Measurements from ENCODE around the gene AGAP9.
"Not testable (repeated sequence)": the region's sequence is repeated elsewhere in the genome, so short reads cannot be mapped to it uniquely, and the experiment has no call there.

The AGAP9 gene

DNA sequence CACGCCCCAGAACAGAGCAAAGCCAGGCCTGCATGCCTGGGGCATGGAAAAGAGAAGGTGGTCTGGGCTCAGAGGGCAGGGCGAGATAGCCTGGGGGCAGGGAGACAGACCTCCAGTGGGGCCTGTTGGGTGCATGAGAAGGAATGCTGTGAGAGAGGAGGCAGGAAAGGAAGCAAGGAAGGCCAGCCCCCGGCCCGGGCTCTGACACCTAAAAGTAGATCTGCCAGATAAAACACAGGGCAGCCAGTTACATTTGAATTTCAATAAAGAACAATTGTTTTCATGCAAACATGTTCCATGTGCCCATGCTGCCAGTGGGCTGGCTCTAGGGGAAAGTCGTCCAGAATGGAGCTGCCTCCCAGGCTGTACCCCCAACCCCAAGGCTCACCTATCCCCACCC, 45.3 kb downstream of the AGAP9 start:
- H3K4me1 ChIP-seq; in situ Hi-C loops (cut with MboI; ENCODE audit: low sequenced_read_pairs); H3K9me3 ChIP-seq; H3K4me3 ChIP-seq; H3K27me3 ChIP-seq (ENCODE audit: low read depth); H3K36me3 ChIP-seq (replicated peaks); DNase-seq (ENCODE audit: low spot score in 2 of 2): not testable (repeated sequence)

DNA sequence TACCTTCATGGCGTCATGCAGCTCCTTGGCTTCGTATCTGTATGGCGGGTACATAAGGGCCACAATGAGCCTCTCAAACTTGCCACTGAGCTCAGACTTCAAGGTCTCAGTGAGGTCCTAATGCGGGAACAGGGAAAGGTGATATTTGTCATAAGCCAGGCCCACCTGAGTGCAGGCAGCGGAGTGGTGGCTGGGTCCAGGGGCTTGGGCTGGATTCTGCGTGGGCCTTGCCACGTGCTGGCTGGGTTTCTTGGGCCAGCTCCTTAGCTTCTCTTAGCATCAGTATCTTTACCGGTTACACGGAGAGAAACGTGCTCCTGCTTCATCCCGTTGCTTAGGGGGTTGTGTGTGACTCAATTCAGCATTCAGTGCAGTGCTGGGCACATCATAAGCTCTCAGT, 46.4 kb downstream of the AGAP9 start:
- H3K4me3 ChIP-seq; in situ Hi-C loops (cut with MboI; ENCODE audit: low sequenced_read_pairs); H3K9me3 ChIP-seq; DNase-seq (ENCODE audit: low spot score in 2 of 2); H3K27me3 ChIP-seq (ENCODE audit: low read depth); H3K4me1 ChIP-seq; H3K36me3 ChIP-seq (replicated peaks): not testable (repeated sequence)

DNA sequence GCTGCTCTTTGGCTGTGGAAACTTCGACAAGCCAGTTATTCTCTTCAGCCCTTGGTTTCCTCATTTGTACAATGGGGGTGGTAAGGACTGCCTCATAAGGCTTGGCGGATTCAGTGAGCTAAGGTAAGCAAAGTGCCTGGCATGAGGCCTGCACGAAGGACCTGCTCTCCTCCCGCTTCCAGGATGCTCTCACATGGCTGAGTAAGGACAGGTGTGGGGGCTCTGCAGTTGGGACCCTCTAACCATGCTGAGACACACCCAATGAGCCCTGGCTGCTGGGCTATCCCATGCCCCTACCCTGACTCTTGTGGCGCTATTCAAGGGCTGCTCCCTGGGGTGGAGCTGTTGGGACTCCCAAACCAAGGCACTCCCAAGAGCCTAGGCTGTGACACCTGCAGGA, 48.3 kb downstream of the AGAP9 start:
- H3K36me3 ChIP-seq (replicated peaks); H3K9me3 ChIP-seq; H3K4me1 ChIP-seq; H3K4me3 ChIP-seq; H3K27me3 ChIP-seq (ENCODE audit: low read depth); DNase-seq (ENCODE audit: low spot score in 2 of 2); in situ Hi-C loops (cut with MboI; ENCODE audit: low sequenced_read_pairs): not testable (repeated sequence)

DNA sequence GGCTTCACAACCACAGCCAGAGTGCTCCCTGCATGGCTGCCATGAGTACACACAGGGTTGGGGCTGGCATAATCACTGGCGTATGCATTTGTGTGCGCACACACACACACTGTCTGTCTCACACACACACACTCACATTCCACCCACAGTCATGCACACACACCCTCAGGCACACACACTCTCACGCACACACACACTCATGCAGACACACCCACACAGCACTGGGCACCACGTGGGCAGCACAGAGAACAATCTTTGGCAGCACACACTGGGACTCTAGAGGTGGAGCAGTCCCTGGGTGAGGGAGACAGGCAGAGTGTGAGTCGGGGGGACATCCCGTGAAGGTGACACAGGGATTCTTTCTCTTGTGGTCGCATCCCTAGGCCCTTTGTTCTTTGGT, 49.9 kb downstream of the AGAP9 start:
- DNase-seq (ENCODE audit: low spot score in 2 of 2); H3K36me3 ChIP-seq (replicated peaks); H3K4me1 ChIP-seq; H3K27me3 ChIP-seq (ENCODE audit: low read depth); in situ Hi-C loops (cut with MboI; ENCODE audit: low sequenced_read_pairs); H3K9me3 ChIP-seq; H3K4me3 ChIP-seq: not testable (repeated sequence)

DNA sequence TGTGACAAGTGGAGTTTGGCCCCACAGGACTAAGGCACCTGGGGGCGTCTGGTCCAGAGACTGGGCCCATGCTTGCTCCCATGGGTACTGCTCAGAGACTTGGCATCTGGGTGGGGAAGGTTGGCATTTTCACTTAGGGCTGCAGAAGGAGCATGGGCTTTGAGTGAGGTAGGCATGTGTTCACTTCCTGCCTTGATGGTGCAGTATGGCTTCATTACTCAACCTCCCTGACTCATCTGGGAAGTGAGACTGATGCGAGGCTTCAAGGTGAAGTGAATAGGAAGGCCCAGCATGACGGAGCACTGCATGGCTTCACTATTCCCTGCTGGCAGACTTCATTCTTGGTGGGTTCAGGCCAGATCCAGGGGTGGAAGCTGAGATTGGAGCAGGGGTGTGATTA, 50.8 kb downstream of the AGAP9 start:
- DNase-seq (ENCODE audit: low spot score in 2 of 2); H3K4me1 ChIP-seq; in situ Hi-C loops (cut with MboI; ENCODE audit: low sequenced_read_pairs); H3K9me3 ChIP-seq; H3K27me3 ChIP-seq (ENCODE audit: low read depth); H3K4me3 ChIP-seq; H3K36me3 ChIP-seq (replicated peaks): not testable (repeated sequence)

DNA sequence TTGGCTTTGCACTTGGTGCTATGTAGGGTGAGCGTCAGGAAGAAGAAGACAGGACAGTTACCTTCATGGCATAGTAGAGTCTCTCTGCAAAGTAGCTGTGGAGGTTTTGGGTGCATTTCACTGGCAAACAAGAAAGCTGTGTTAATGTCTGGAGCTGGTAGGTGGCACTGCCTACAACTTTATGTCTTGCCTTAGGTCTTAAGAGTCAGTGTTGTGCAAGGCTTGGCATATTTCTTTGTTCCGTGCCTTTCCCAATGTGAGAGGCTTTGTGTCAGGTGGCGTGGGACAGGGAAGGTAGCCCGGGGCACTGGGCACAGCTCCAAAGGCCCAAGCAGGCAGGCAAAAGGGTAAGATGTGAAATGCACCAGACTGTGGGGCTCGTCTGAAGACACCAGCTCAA, 51.4 kb downstream of the AGAP9 start:
- H3K36me3 ChIP-seq (replicated peaks); in situ Hi-C loops (cut with MboI; ENCODE audit: low sequenced_read_pairs); H3K9me3 ChIP-seq; DNase-seq (ENCODE audit: low spot score in 2 of 2); H3K4me3 ChIP-seq; H3K27me3 ChIP-seq (ENCODE audit: low read depth); H3K4me1 ChIP-seq: not testable (repeated sequence)

DNA sequence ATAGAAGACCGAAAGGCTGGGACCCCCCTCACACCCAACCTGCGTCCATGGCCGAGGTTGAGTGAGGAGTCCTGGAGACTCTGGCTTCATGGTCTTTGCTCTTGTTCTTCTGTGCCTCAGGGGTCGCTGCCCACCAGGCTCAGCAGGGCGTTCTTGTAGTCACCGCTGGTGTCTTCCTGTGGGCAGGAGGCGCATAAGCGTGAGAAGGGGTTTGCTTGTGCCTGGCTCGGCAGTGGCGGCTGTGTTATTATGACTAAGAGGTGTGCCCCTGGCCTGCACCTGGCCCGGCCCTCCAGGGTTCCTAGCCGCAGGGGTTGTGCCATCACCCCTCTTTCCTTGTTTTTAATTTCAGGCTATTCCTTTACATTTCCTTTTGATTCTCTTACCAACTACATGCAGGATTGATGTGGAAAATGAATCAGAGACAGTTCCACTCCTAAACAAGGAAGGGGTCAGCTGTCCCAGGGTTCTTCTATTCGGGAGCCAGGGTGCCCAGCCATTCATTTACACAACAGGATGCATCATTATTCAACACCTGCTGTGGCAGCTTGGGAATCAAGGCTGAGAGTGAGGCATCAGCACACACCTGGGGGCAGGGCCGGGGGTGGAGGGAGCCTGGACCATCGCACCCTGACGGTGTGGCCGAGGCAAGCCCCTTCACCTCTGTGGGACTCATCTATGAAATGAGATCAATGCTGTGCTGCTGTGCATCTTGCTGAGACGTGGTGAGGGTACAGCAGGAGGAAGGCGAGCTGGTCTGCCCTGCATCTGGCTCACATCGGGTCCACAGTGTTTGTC, 54.5 kb downstream of the AGAP9 start:
- in situ Hi-C loops (cut with MboI; ENCODE audit: low sequenced_read_pairs): not testable (repeated sequence)

DNA sequence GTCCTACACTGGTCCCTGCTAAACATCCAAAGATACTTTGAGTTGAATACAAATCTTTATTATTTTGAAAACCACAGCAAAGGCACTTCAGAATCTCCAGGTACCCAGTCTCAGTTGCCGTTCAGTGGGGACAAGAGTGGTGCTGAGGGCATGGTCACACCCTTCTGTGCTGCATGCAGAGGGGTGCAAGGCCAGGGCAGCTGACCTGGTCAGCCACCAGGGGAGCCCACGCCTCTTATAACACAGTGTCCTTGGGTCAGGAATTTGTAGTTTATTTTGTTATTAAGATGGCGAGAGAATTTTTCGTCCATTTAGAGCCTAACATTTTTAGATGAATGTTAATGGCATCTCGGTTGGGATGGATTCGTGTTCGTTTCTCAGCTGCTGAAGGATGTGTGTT, 55.5 kb downstream of the AGAP9 start:
- H3K9me3 ChIP-seq; H3K4me1 ChIP-seq; H3K4me3 ChIP-seq; H3K27me3 ChIP-seq (ENCODE audit: low read depth); DNase-seq (ENCODE audit: low spot score in 2 of 2); H3K36me3 ChIP-seq (replicated peaks); in situ Hi-C loops (cut with MboI; ENCODE audit: low sequenced_read_pairs): not testable (repeated sequence)

More for the DNA sequence above, 54.5 kb downstream of the AGAP9 start:
- not testable (repeated sequence) for H3K27me3 ChIP-seq (ENCODE audit: low read depth); DNase-seq (ENCODE audit: low spot score in 2 of 2); H3K36me3 ChIP-seq (replicated peaks); H3K4me3 ChIP-seq; H3K4me1 ChIP-seq; H3K9me3 ChIP-seq

DNA sequence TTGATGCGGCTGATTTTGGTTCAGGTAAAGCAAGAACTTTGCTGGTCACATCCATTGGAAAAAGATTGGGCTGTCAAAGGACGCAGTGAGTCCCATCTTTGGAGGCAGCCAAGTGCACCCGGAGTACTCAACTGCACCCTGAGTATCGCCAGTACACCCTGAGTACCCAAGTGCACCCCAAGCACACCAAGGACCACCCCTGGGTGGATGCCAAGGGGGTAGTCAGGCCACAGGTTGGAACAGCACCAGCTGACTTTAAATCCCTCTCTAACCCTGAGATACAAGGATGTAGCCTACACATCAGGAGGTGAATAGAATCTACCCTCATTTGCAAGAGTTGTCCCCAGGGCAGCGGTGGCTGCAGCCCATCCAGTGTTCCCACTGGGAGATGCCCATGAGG, 56.0 kb downstream of the AGAP9 start:
- in situ Hi-C loops (cut with MboI; ENCODE audit: low sequenced_read_pairs); H3K36me3 ChIP-seq (replicated peaks); H3K4me1 ChIP-seq; H3K27me3 ChIP-seq (ENCODE audit: low read depth); DNase-seq (ENCODE audit: low spot score in 2 of 2); H3K4me3 ChIP-seq; H3K9me3 ChIP-seq: not testable (repeated sequence)

DNA sequence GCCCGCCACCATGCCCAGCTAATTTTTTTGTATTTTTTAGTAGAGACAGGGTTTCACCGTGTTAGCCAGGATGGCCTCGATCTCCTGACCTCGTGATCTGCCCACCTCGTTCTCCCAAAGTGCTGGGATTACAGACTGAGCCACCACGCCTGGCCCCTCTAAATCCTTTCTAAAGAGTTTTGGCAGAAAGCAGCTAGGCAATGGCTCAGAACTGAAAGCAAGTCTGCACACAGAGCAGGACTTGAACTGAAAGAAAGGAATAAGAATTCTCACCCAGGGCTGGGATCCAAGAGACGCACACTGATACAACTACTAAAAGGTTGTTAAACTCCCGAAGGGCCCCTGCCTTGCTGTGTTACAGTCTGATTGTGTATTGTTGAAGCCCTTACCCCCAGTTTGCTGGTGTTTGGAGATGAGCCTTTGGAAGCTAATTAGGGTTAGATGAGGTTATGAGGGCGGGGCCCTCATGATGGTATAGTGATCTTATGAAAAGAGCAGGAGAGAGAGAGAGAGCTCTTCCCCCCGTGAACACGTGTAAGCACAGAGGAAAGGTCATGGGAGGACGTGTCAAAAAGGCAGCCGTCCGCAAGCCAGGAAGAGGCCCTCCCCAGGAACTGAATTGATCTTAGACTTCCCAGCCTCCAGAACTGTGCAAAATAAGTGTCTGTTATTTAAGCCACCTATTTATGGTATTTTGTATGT, 58.1 kb downstream of the AGAP9 start:
- H3K4me1 ChIP-seq; H3K4me3 ChIP-seq; H3K27me3 ChIP-seq (ENCODE audit: low read depth); in situ Hi-C loops (cut with MboI; ENCODE audit: low sequenced_read_pairs); H3K36me3 ChIP-seq (replicated peaks); DNase-seq (ENCODE audit: low spot score in 2 of 2); H3K9me3 ChIP-seq: not testable (repeated sequence)

DNA sequence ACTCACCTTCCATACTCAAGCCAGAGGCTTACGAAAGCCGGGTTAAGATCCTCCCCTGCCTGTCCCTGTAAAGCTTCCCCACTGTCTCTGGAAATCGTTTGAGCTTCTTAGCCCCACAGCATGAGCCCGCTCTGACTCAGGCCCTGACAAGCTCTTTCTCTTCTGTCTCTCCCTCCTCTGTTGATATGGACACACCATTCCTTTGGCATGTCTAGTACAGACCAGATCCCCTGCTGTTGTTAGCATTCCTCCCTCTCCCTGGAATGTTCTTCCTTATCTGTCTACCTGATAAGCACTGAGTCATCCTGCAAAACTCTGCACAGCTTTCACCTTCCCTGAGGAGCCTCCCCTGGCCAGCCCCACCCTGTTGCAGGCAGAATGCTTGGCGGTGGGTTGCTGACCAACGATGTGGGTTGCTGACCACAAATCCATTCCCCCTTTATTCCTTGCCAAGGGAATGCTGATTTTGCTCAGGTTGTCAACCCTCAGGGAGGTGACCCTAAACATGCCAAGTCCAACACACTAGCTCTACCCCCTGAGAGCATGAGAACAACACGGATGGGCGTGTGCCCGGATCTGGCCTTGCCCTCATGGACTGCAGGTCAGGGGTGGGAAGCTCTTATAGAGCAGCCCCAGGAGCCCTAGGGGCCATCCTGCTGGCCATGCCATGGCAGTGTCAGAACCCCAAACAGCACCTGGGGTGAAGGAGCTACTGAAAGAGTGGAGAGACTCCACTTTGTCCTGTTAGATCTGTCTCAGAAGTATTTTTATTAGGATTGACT, 60.7 kb downstream of the AGAP9 start:
- H3K4me1 ChIP-seq: not testable (repeated sequence)

DNA sequence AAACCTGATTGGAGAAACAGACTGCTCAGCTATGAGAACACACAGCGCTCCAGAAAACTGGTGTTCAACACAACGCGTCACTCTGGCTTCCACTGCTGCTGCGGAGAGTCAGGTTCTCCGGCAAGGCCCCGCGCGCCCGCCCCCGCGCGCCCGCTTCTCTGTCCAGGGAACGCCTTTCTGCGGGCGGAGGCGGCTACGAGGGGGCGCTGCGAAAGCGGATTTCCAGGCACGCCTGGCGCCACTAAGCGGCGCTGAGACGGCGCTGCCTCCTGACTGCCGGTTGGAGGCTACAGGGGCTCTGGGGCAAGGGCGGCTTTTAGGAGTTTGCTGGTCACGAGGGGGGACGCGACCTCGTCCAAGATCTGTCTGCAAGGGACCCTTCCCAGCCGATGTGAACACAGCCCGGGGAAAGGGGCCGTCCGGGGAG, 62.2 kb downstream of the AGAP9 start:
- not testable (repeated sequence) for H3K4me3 ChIP-seq

More for the DNA sequence above, 60.7 kb downstream of the AGAP9 start:
- H3K9me3 ChIP-seq; H3K36me3 ChIP-seq (replicated peaks); DNase-seq (ENCODE audit: low spot score in 2 of 2); H3K27me3 ChIP-seq (ENCODE audit: low read depth); in situ Hi-C loops (cut with MboI; ENCODE audit: low sequenced_read_pairs); H3K4me3 ChIP-seq: not testable (repeated sequence)

DNA sequence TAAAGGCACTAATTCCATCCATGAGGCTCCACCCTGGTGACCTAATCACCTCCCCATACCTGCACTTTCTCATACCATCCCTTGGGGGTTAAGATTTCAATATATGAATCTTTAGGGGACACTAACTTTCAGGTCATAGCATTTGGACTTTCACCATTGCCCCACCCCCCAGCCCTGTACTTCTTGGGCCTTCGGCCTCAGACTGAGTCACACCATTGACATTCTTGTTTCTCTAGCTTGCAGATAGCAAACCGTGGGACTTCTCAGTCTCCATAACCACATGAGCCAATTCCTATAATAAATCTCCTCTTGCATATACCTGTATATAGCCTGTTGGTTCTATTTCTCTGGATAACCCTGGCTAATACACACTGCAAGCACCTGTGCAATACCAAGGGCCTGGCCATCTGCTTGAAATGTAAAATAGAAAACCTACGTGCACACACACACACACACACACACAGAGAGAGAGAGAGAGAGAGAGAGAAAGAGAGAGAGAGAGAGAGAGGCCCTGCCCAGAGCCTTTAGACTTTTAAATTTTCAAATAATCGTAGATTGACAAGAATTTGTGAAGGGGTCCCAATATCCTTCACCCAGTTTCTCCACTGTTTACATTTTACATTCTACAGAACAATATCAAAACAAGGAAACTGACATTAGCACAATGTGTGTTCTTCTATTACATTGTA, 64.8 kb downstream of the AGAP9 start:
- in situ Hi-C loops (cut with MboI; ENCODE audit: low sequenced_read_pairs): no loop called here
- DNase-seq (ENCODE audit: low spot score in 2 of 2): no peak
- Histone ChIP-seq H3K4me3 (no peak overlapping the region), H3K9me3 (no peaks in the 10 kb centered on the region), H3K27me3 (ENCODE audit: low read depth) (no peaks in the 10 kb centered on the region), H3K4me1 (no peaks in the 10 kb centered on the region), H3K36me3 (replicated peaks) (no peaks in the 10 kb centered on the region)

More for the DNA sequence above, 62.2 kb downstream of the AGAP9 start:
- peak in 1 of 2 experiments; percentile 43 for DNase-seq (ENCODE audit: low spot score in 2 of 2)
- H3K9me3 ChIP-seq; H3K4me1 ChIP-seq; H3K36me3 ChIP-seq (replicated peaks); H3K27me3 ChIP-seq (ENCODE audit: low read depth); in situ Hi-C loops (cut with MboI; ENCODE audit: low sequenced_read_pairs): not testable (repeated sequence)
